Loucy (cell line): ENCODE measurements around the gene AAMP.

Experiments used
- H2AFZ ChIP-seq: fragments of 200-600 bp; sonication (generic); 2 replicates; pipeline ENCODE4 v1.6.0; 2016; ENCODE audit warnings: antibody characterized with exemption, mild to moderate bottlenecking, low read length, moderate library complexity
- H3F3A ChIP-seq: fragments of 200-600 bp; 2 replicates; pipeline ENCODE4 v1.6.0; 2016; ENCODE audit warnings: antibody characterized with exemption, low read depth, mild to moderate bottlenecking
- H3K27me3 ChIP-seq: fragments of 200-600 bp; sonication (generic); 2 replicates; pipeline ENCODE4 v1.6.1; 2014; ENCODE audit warnings: low read length, mild to moderate bottlenecking; ENCODE audit not compliant: insufficient read depth, poor library complexity, severe bottlenecking
- H3K36me3 ChIP-seq: fragments of 200-600 bp; sonication (generic); 2 replicates; pipeline ENCODE4 v1.6.1; 2016; ENCODE audit warnings: low read length; ENCODE audit not compliant: insufficient read depth
- H3K4me1 ChIP-seq: fragments of 200-600 bp; sonication (generic); 2 replicates; pipeline ENCODE4 v1.5.1; 2014; ENCODE audit warnings: low read length, mild to moderate bottlenecking; ENCODE audit not compliant: insufficient read depth, poor library complexity, severe bottlenecking
- H3K4me2 ChIP-seq: fragments of 200-600 bp; sonication (generic); 2 replicates; pipeline ENCODE4 v1.6.0; 2014; ENCODE audit warnings: antibody characterized with exemption, low read length, low read depth, mild to moderate bottlenecking; ENCODE audit not compliant: poor library complexity, severe bottlenecking
- H3K4me3 ChIP-seq: fragments of 200-600 bp; sonication (generic); 2 replicates; pipeline ENCODE4 v1.5.1; 2014; ENCODE audit warnings: low read length, mild to moderate bottlenecking, mixed read lengths; ENCODE audit not compliant: poor library complexity, severe bottlenecking
- H3K79me2 ChIP-seq: fragments of 200-600 bp; sonication (generic); 2 replicates; pipeline ENCODE4 v1.6.1; 2014; ENCODE audit warnings: low read length; ENCODE audit not compliant: insufficient read depth
- H3K9ac ChIP-seq: fragments of 200-600 bp; sonication (generic); 2 replicates; pipeline ENCODE4 v1.6.0; 2014; ENCODE audit warnings: mild to moderate bottlenecking, low read depth, low read length, moderate library complexity; ENCODE audit not compliant: poor library complexity, severe bottlenecking
- H3K9me2 ChIP-seq: fragments of 200-600 bp; sonication (generic); replicated peaks from 2 replicates; pipeline ENCODE4 v1.6.1; 2016; ENCODE audit warnings: low read depth, low read length, mixed read lengths
- H3K9me3 ChIP-seq: fragments of 200-600 bp; sonication (generic); 2 replicates; pipeline ENCODE4 v1.6.1; 2014; ENCODE audit warnings: mild to moderate bottlenecking, antibody characterized with exemption, low read length, low read depth; ENCODE audit not compliant: insufficient read depth
- H4K20me1 ChIP-seq: fragments of 200-600 bp; sonication (generic); 2 replicates; pipeline ENCODE4 v1.6.0; 2014; ENCODE audit warnings: antibody characterized with exemption, low read length, mild to moderate bottlenecking; ENCODE audit not compliant: insufficient read depth, poor library complexity, severe bottlenecking
- EZH2phosphoT487 ChIP-seq: fragments of 200-600 bp; IDR thresholded peaks from 2 replicates; pipeline ENCODE4 v1.6.1; 2018; ENCODE audit warnings: antibody characterized with exemption, mild to moderate bottlenecking, moderate library complexity, borderline replicate concordance
- TF ChIP-seq, protein P1 (sequence below): fragments of 200-600 bp; sonication (generic); conservative IDR thresholded peaks from 2 replicates; pipeline ENCODE4 v1.5.1; 2014; ENCODE audit warnings: mild to moderate bottlenecking, antibody characterized with exemption, low read length

AAMP gene

GRCh38 chr2:218294430-218295022 is 24.6 kb upstream of the AAMP start:
- TF ChIP-seq, protein P1, sequence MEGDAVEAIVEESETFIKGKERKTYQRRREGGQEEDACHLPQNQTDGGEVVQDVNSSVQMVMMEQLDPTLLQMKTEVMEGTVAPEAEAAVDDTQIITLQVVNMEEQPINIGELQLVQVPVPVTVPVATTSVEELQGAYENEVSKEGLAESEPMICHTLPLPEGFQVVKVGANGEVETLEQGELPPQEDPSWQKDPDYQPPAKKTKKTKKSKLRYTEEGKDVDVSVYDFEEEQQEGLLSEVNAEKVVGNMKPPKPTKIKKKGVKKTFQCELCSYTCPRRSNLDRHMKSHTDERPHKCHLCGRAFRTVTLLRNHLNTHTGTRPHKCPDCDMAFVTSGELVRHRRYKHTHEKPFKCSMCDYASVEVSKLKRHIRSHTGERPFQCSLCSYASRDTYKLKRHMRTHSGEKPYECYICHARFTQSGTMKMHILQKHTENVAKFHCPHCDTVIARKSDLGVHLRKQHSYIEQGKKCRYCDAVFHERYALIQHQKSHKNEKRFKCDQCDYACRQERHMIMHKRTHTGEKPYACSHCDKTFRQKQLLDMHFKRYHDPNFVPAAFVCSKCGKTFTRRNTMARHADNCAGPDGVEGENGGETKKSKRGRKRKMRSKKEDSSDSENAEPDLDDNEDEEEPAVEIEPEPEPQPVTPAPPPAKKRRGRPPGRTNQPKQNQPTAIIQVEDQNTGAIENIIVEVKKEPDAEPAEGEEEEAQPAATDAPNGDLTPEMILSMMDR = no peak
- TF ChIP-seq EZH2phosphoT487 = no peak
- Histone ChIP-seq H3K36me3 (no peaks in the 10 kb centered on the region), H3K9me3 (no peaks in the 10 kb centered on the region), H3K4me1 (no peaks in the 10 kb centered on the region), H3K4me3 (no peak overlapping the region), H3K79me2 (no peaks in the 10 kb centered on the region), H3K9me2 (no peaks in the 10 kb centered on the region), H3K4me2 (no peak overlapping the region), H3K27me3 (no peaks in the 10 kb centered on the region), H3K9ac (no peak overlapping the region), H3F3A (no peaks in the 10 kb centered on the region), H2AFZ (no peak overlapping the region), H4K20me1 (no peaks in the 10 kb centered on the region)

DNA sequence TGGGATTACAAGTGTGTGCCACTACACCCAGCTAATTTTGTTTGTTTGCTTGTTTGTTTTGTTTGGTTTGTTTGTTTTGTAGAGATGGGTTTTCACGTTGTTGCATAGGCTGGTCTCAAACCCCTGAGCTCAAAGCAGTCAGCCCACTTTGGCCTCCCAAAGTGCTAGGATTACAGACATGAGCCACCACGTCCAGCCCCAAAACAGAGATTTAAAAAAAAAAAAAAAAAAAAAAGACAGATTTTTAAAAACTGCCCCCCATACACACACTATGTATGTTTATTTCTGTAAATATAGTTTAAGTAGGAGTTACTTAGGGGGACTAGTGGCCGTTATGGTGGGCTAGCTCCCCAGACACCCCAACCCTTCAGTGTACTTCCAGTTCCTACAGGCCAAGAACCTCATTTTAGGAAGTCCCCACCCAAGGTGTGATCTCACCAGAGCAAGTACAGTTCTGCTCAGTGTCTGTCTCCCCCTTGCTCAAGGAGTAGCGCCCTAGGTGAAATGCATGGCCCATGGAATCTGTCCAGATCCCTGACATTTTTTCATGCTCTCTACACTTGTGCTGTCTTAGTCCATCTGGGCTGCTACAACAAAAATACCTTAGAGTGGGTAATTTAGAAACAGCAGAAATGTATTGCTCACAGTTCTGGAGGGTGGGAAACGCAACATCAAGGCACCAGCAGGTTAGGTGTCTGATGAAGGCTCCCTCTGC is 23.9 kb upstream of the AAMP start:
- H2AFZ ChIP-seq = no peak overlapping the region
- no peak overlapping the region for H3K4me2 ChIP-seq
- H3K9me3 ChIP-seq = no peaks in the 10 kb centered on the region
- H3K27me3 ChIP-seq = no peaks in the 10 kb centered on the region
- H3K36me3 ChIP-seq = no peaks in the 10 kb centered on the region
- H3F3A ChIP-seq = no peaks in the 10 kb centered on the region
- H4K20me1 ChIP-seq = no peaks in the 10 kb centered on the region
- no peaks in the 10 kb centered on the region for H3K9me2 ChIP-seq
- no peak overlapping the region for H3K9ac ChIP-seq
- TF ChIP-seq, protein P1 = no peak
- TF ChIP-seq EZH2phosphoT487 = no peak
- H3K4me1 ChIP-seq = no peaks in the 10 kb centered on the region
- no peak overlapping the region for H3K4me3 ChIP-seq
- H3K79me2 ChIP-seq = no peaks in the 10 kb centered on the region

GRCh38 chr2:218292048-218293014 is 22.4 kb upstream of the AAMP start, which contains the start of gene TMBIM1:
Gene TMBIM1, minus strand, starts transcription at chr2:218292503. Its CDS starts 10,362 bp downstream, at chr2:218282141.
- no peaks in the 10 kb centered on the region for H4K20me1 ChIP-seq
- H3K27me3 ChIP-seq = no peaks in the 10 kb centered on the region
- peaks cover 6% of the 10 kb centered on the region for H3K4me1 ChIP-seq
- H3K79me2 ChIP-seq = no peaks in the 10 kb centered on the region
- no peaks in the 10 kb centered on the region for H3K36me3 ChIP-seq
- no peaks in the 10 kb centered on the region for H3F3A ChIP-seq
- H3K9ac ChIP-seq = no peak within 1 kb of the TSS
- H2AFZ ChIP-seq = no peak within 1 kb of the TSS; the same call in 1 of the 2 replicates
- H3K4me3 ChIP-seq = no peak within 1 kb of the TSS
- H3K4me2 ChIP-seq = no peak within 1 kb of the TSS
- no peaks in the 10 kb centered on the region for H3K9me2 ChIP-seq
- no peak for TF ChIP-seq EZH2phosphoT487
- TF ChIP-seq, protein P1 = peak; percentile 40; the same call in 1 of the 2 replicates
- H3K9me3 ChIP-seq = no peaks in the 10 kb centered on the region
